H9 (cell line): ENCODE results near the gene AKR7A3. TPM values are rescaled to one million over a fixed set of nuclear protein-coding genes. Genes with fewer than 3 reads are reported as not detected.

Source experiments
- DNase-seq: peaks from one replicate; pipeline ENCODE4 v3.0.0-alpha.2; 2017
- H2AFZ ChIP-seq: one replicate; pipeline ENCODE4 v1.6.1; 2013; ENCODE audit warnings: mild to moderate bottlenecking, low read length, control low read depth, moderate library complexity
- H2AK5ac ChIP-seq: 2 replicates; pipeline ENCODE4 v1.6.1; 2013; ENCODE audit warnings: low read length, control low read depth, mixed read lengths; ENCODE audit not compliant: insufficient read length
- H2BK120ac ChIP-seq: one replicate; pipeline ENCODE4 v1.6.1; 2013; ENCODE audit warnings: low read depth, mild to moderate bottlenecking, low read length, control low read depth, inconsistent platforms; ENCODE audit not compliant: poor library complexity, severe bottlenecking
- H2BK12ac ChIP-seq: 2 replicates; pipeline ENCODE4 v1.6.1; 2013; ENCODE audit warnings: low read length, control low read depth, mixed read lengths, low read depth; ENCODE audit not compliant: insufficient read length
- H2BK15ac ChIP-seq: 2 replicates; pipeline ENCODE4 v1.6.1; 2013; ENCODE audit warnings: low read depth, low read length, control low read depth
- H2BK20ac ChIP-seq: one replicate; pipeline ENCODE4 v1.6.1; 2013; ENCODE audit warnings: low read depth, mild to moderate bottlenecking, low read length, control low read depth, inconsistent platforms; ENCODE audit not compliant: poor library complexity, severe bottlenecking
- H2BK5ac ChIP-seq: 2 replicates; pipeline ENCODE4 v1.6.1; 2013; ENCODE audit warnings: low read length, control low read depth, mixed read lengths; ENCODE audit not compliant: insufficient read length
- H3K14ac ChIP-seq: 2 replicates; pipeline ENCODE4 v1.6.1; 2013; ENCODE audit warnings: low read length, control low read depth; ENCODE audit not compliant: insufficient read depth
- H3K18ac ChIP-seq: 2 replicates; pipeline ENCODE4 v1.6.1; 2013; ENCODE audit warnings: low read depth, mild to moderate bottlenecking, mixed read lengths, low read length, control low read depth; ENCODE audit not compliant: insufficient read length
- H3K23ac ChIP-seq: 2 replicates; pipeline ENCODE4 v1.6.1; 2013; ENCODE audit warnings: low read length, control low read depth, mixed read lengths, low read depth; ENCODE audit not compliant: insufficient read length
- H3K23me2 ChIP-seq: 2 replicates; pipeline ENCODE4 v1.6.1; 2013; ENCODE audit warnings: low read depth, mild to moderate bottlenecking, mixed read lengths, low read length, control low read depth; ENCODE audit not compliant: insufficient read length, poor library complexity, severe bottlenecking
- H3K27ac ChIP-seq: 2 replicates; pipeline ENCODE4 v1.5.1; 2013; ENCODE audit warnings: low read length, control low read depth, mixed read lengths, low read depth; ENCODE audit not compliant: insufficient read length
- H3K27me3 ChIP-seq: 2 replicates; pipeline ENCODE4 v1.6.1; 2013; ENCODE audit warnings: low read length, control low read depth, inconsistent platforms; ENCODE audit not compliant: insufficient read depth
- H3K4ac ChIP-seq: 2 replicates; pipeline ENCODE4 v1.6.1; 2013; ENCODE audit warnings: low read depth, mild to moderate bottlenecking, control low read depth, inconsistent platforms, low read length, moderate library complexity
- H3K4me1 ChIP-seq: 2 replicates; pipeline ENCODE4 v1.6.1; 2013; ENCODE audit warnings: low read length, control low read depth, inconsistent platforms; ENCODE audit not compliant: insufficient read depth
- H3K4me2 ChIP-seq: 2 replicates; pipeline ENCODE4 v1.6.1; 2013; ENCODE audit warnings: low read length, control low read depth, mixed read lengths; ENCODE audit not compliant: insufficient read length, insufficient read depth
- H3K56ac ChIP-seq: 2 replicates; pipeline ENCODE4 v1.6.1; 2013; ENCODE audit warnings: low read depth, mild to moderate bottlenecking, mixed read lengths, low read length, control low read depth; ENCODE audit not compliant: insufficient read length
- H3K79me1 ChIP-seq: 2 replicates; pipeline ENCODE4 v1.6.1; 2013; ENCODE audit warnings: low read depth, mild to moderate bottlenecking, moderate library complexity, low read length, control low read depth, inconsistent platforms; ENCODE audit not compliant: insufficient read depth, poor library complexity, severe bottlenecking
- H3K79me2 ChIP-seq: 2 replicates; pipeline ENCODE4 v1.6.1; 2013; ENCODE audit warnings: low read length, control low read depth, inconsistent platforms; ENCODE audit not compliant: insufficient read depth
- H3K9ac ChIP-seq: 2 replicates; pipeline ENCODE4 v1.6.1; 2013; ENCODE audit warnings: low read length, control low read depth, mixed read lengths; ENCODE audit not compliant: insufficient read length; ENCODE audit errors: extremely low read depth
- H3K9me3 ChIP-seq: one replicate; pipeline ENCODE4 v1.6.1; 2013; ENCODE audit warnings: low read depth, low read length, inconsistent platforms; ENCODE audit not compliant: control insufficient read depth
- H3T11ph ChIP-seq: one replicate; pipeline ENCODE4 v1.6.1; 2013; ENCODE audit warnings: mild to moderate bottlenecking, low read length, control low read depth, inconsistent platforms
- H4K20me1 ChIP-seq: one replicate; pipeline ENCODE4 v1.6.1; 2013; ENCODE audit not compliant: control insufficient read depth, insufficient read length, insufficient read depth
- H4K5ac ChIP-seq: 2 replicates; pipeline ENCODE4 v1.6.1; 2013; ENCODE audit warnings: low read depth, mild to moderate bottlenecking, mixed read lengths, low read length, control low read depth; ENCODE audit not compliant: insufficient read length
- H4K8ac ChIP-seq: replicated peaks from 2 replicates; pipeline ENCODE4 v1.6.1; 2013; ENCODE audit warnings: low read length, control low read depth, mixed read lengths, low read depth; ENCODE audit not compliant: insufficient read length
- H4K91ac ChIP-seq: 2 replicates; pipeline ENCODE4 v1.6.1; 2013; ENCODE audit warnings: low read depth, mild to moderate bottlenecking, moderate library complexity, mixed read lengths, low read length, control low read depth; ENCODE audit not compliant: insufficient read length
- H3K27ac Mint-ChIP-seq, 3 experiments: 2 replicates in 2 of 3; 3 replicates in 1 of 3; pipeline ENCODE4 v1.8.0; 2020 to 2021; ENCODE audit warnings: mixed read lengths in 3 of 3, mild to moderate bottlenecking in 1 of 3, moderate library complexity in 1 of 3
- H3K27me3 Mint-ChIP-seq: 2 replicates; pipeline ENCODE4 v1.8.0; 2021; ENCODE audit warnings: low read depth, mild to moderate bottlenecking, moderate library complexity, mixed read lengths
- H3K36me3 Mint-ChIP-seq, 3 experiments: 2 replicates in 2 of 3; 3 replicates in 1 of 3; pipeline ENCODE4 v1.8.0; 2020 to 2021; ENCODE audit warnings: low read depth in 3 of 3, mixed read lengths in 3 of 3; ENCODE audit not compliant: insufficient read depth in 1 of 3
- H3K4me1 Mint-ChIP-seq, 2 experiments: 2 replicates each; pipeline ENCODE4 v1.8.0; 2020; ENCODE audit warnings: mixed read lengths in 2 of 2
- H3K4me3 Mint-ChIP-seq, 2 experiments: 2 replicates in 1 of 2; 3 replicates in 1 of 2; pipeline ENCODE4 v1.8.0; 2020 to 2021; ENCODE audit warnings: mild to moderate bottlenecking in 2 of 2, mixed read lengths in 2 of 2, moderate library complexity in 1 of 2
- H3K9me3 Mint-ChIP-seq, 2 experiments: 2 replicates in 1 of 2; 3 replicates in 1 of 2; pipeline ENCODE4 v1.8.0; 2020; ENCODE audit warnings: mild to moderate bottlenecking in 2 of 2, mixed read lengths in 2 of 2, moderate library complexity in 1 of 2
- WGBS: extraction: QIAGEN DNeasy Blood & Tissue Kit; methylation state at CpG from one replicate; pipeline ENCODE4 v1.1.7; 2013; ENCODE audit warnings: missing lambda C conversion rate, low lambda C conversion rate, mixed read lengths; ENCODE audit not compliant: insufficient read length; ENCODE audit errors: extremely low coverage; 5-methylcytosine and 5-hydroxymethylcytosine counted together
- total RNA-seq: library from RNA; stranded (reverse); gene quantifications from 2 replicates; pipeline ENCODE4 v1.2.1, GENCODE V29; 2021
- TF ChIP-seq, protein P1 (sequence below): fragments of 200-600 bp; sonication (generic); conservative IDR thresholded peaks from 3 replicates; pipeline ENCODE4 v1.8.0; 2021; ENCODE audit warnings: antibody characterized with exemption, mild to moderate bottlenecking

Gene AKR7A3
- total RNA-seq, 1 experiment from 2014 or later = 0.74 TPM

DNA sequence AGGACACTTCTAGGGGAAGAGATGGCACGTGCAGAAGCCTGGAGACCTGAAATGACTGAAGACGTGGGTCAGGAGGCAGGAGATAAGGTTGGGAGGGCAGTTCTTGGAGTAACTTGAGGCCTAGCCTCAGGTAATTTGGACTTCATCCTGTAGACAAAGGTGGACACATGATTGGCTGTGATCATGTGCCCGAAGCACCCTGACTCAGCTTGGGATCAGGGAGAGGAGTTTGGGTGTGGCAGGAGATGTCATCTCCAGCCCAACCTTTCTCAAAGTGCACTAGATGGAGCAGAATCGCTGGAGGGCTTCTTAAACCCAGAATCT is 25.0 kb upstream of the AKR7A3 start:
- Histone ChIP-seq H2BK15ac (no peak overlapping the region), H3K27ac (no peak overlapping the region), H2BK120ac (no peak overlapping the region), H3K56ac (no peak overlapping the region), H4K91ac (no peak overlapping the region), H4K8ac (no peak overlapping the region), H3K4ac (no peak overlapping the region), H3K9me3 (no peaks in the 10 kb centered on the region), H3K23me2 (peaks cover 13% of the 10 kb centered on the region), H3K4me2 (no peak overlapping the region), H2BK20ac (no peak overlapping the region), H3K4me1 (no peaks in the 10 kb centered on the region), H3K18ac (no peak overlapping the region), H3K14ac (no peak overlapping the region), H3K23ac (no peak overlapping the region), H4K20me1 (no peaks in the 10 kb centered on the region), H2BK5ac (no peak overlapping the region), H3K79me2 (no peaks in the 10 kb centered on the region), H3T11ph (no peak overlapping the region), H3K9ac (no peak overlapping the region), H2AK5ac (no peak overlapping the region), H4K5ac (no peak overlapping the region), H2BK12ac (no peak overlapping the region), H2AFZ (no peak overlapping the region), H3K27me3 (no peaks in the 10 kb centered on the region), H3K79me1 (no peaks in the 10 kb centered on the region)
- TF ChIP-seq, protein P1, sequence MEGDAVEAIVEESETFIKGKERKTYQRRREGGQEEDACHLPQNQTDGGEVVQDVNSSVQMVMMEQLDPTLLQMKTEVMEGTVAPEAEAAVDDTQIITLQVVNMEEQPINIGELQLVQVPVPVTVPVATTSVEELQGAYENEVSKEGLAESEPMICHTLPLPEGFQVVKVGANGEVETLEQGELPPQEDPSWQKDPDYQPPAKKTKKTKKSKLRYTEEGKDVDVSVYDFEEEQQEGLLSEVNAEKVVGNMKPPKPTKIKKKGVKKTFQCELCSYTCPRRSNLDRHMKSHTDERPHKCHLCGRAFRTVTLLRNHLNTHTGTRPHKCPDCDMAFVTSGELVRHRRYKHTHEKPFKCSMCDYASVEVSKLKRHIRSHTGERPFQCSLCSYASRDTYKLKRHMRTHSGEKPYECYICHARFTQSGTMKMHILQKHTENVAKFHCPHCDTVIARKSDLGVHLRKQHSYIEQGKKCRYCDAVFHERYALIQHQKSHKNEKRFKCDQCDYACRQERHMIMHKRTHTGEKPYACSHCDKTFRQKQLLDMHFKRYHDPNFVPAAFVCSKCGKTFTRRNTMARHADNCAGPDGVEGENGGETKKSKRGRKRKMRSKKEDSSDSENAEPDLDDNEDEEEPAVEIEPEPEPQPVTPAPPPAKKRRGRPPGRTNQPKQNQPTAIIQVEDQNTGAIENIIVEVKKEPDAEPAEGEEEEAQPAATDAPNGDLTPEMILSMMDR = no peak
- WGBS = no CpG with 5 or more reads among the region's 4 CpGs
- Mint-ChIP-seq H3K4me1 (peaks cover 19% of the 10 kb centered on the region in 2 experiments), H3K27me3 (no peaks in the 10 kb centered on the region), H3K36me3 (peaks cover 5 to 15% (median 12%) of the 10 kb centered on the region in 3 experiments; a peak in 6 of 7 replicates), H3K9me3 (no peaks in the 10 kb centered on the region), H3K27ac (no peak overlapping the region; a peak in 1 of 7 replicates), H3K4me3 (peak overlapping the region; percentile 85 to 87; a peak in 4 of 5 replicates)
- no peak for DNase-seq
